Measurements from ENCODE around the gene LYAR. TPM values are rescaled to one million over a fixed set of nuclear protein-coding genes. Genes with fewer than 3 reads are reported as not detected.

Gene LYAR
- polyA plus RNA-seq, 1 donor (not counting 4 experiments of a cell fraction or from before 2014, with no cell fraction given), result 19.8 TPM

GRCh38 chr4:4325321-4325720, 35.4 kb upstream of the LYAR start:
- Histone ChIP-seq H3K4me1 (ENCODE audit: control insufficient read depth, extremely low read depth, insufficient read depth, low read length) (no peaks in the 10 kb centered on the region), H3K27me3 (ENCODE audit: control insufficient read depth, extremely low read depth, insufficient read depth, low read length) (no peaks in the 10 kb centered on the region), H3K27ac (ENCODE audit: control insufficient read depth, insufficient read depth, low read length) (no peak overlapping the region), H3K4me2 (ENCODE audit: control insufficient read depth, extremely low read depth, insufficient read depth, low read depth, low read length) (no peak overlapping the region), H3K9ac (ENCODE audit: control insufficient read depth, extremely low read depth, insufficient read depth, low read length) (no peak overlapping the region), H3K9me3 (ENCODE audit: control insufficient read depth, low read depth, low read length) (no peaks in the 10 kb centered on the region), H4K20me1 (ENCODE audit: control insufficient read depth, extremely low read depth, insufficient read depth, low read length) (no peaks in the 10 kb centered on the region), H3K4me3 (ENCODE audit: control insufficient read depth in 2 of 3, extremely low read depth in 1 of 3, insufficient read depth in 2 of 3, low read depth in 1 of 3, low read length in 3 of 3) (no peak overlapping the region), H3K36me3 (ENCODE audit: control insufficient read depth in 2 of 2, extremely low read depth in 1 of 2, insufficient read depth in 2 of 2, low read length in 2 of 2) (peaks cover 6 to 7% of the 10 kb centered on the region in 2 experiments), H3K79me2 (ENCODE audit: control insufficient read depth, insufficient read depth, low read length) (no peaks in the 10 kb centered on the region), H2AFZ (ENCODE audit: control insufficient read depth, low read length) (no peak overlapping the region), H3K9me1 (ENCODE audit: control insufficient read depth, extremely low read depth, insufficient read depth, low read length) (no peaks in the 10 kb centered on the region)
- dilution Hi-C loops (cut with MboI; ENCODE audit: extremely low pct_ligation_motif_present, low sequenced_read_pairs), result no loop called here
- no peak for DNase-seq (ENCODE audit: low read depth, low spot score)
- TF ChIP-seq, protein P1, sequence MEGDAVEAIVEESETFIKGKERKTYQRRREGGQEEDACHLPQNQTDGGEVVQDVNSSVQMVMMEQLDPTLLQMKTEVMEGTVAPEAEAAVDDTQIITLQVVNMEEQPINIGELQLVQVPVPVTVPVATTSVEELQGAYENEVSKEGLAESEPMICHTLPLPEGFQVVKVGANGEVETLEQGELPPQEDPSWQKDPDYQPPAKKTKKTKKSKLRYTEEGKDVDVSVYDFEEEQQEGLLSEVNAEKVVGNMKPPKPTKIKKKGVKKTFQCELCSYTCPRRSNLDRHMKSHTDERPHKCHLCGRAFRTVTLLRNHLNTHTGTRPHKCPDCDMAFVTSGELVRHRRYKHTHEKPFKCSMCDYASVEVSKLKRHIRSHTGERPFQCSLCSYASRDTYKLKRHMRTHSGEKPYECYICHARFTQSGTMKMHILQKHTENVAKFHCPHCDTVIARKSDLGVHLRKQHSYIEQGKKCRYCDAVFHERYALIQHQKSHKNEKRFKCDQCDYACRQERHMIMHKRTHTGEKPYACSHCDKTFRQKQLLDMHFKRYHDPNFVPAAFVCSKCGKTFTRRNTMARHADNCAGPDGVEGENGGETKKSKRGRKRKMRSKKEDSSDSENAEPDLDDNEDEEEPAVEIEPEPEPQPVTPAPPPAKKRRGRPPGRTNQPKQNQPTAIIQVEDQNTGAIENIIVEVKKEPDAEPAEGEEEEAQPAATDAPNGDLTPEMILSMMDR (optimal IDR thresholded peaks at IDR 0.05 in 1 of 3, IDR thresholded peaks at IDR 0.05 in 1 of 3, conservative IDR thresholded peaks at IDR 0.05 in 1 of 3; ENCODE audit: extremely low read depth in 1 of 3, insufficient read depth in 2 of 3, low read length in 3 of 3), result no peak
- TF ChIP-seq EZH2 (IDR thresholded peaks at IDR 0.05; ENCODE audit: low read length), result no peak
- no peak for FAIRE-seq

DNA sequence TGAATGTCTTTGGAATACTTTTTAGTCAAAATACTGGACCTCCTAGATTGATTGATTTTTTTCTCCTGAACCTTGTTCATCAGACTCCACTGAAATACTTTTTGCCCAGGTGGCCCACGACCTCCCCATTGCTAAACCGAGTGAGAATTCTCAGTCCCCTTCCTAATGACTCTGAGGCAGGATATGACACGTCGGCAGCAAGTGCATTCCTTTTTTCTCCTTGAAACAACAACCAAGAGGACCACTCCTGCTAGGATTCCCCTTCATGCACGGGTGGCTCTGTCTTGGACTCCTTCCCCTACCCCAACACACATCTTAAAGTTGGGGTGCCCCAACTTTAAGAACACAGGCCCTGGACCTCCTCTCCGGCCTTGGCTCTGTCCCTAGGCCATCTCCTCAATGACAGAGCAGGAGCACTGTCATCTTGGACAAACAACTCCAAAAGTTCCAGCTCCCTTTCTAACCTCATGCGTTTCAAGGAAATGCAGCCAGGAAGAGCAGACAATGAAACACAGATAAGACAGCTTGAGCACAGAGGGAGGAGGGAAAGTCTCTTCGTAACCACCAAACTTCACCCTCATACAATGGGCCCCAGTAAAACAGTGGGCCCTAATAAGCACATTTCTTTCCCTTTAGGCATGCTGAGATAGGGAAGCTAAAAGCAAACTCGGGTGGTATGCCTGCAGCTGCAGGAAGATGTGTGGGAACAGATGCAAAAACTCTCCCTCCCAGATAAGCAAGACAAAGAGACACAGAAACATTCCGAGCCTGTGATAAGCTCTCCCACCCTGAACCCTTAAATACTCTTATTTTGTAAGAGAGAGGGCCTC, 34.0 kb upstream of the LYAR start:
- FAIRE-seq (no peak), DNase-seq (ENCODE audit: low read depth, low spot score) (no peak)
- Histone ChIP-seq H4K20me1 (ENCODE audit: control insufficient read depth, extremely low read depth, insufficient read depth, low read length) (no peaks in the 10 kb centered on the region), H3K79me2 (ENCODE audit: control insufficient read depth, insufficient read depth, low read length) (no peaks in the 10 kb centered on the region), H2AFZ (ENCODE audit: control insufficient read depth, low read length) (no peak overlapping the region), H3K4me2 (ENCODE audit: control insufficient read depth, extremely low read depth, insufficient read depth, low read depth, low read length) (no peak overlapping the region), H3K27me3 (ENCODE audit: control insufficient read depth, extremely low read depth, insufficient read depth, low read length) (no peaks in the 10 kb centered on the region), H3K9ac (ENCODE audit: control insufficient read depth, extremely low read depth, insufficient read depth, low read length) (no peak overlapping the region), H3K27ac (ENCODE audit: control insufficient read depth, insufficient read depth, low read length) (no peak overlapping the region), H3K9me3 (ENCODE audit: control insufficient read depth, low read depth, low read length) (no peaks in the 10 kb centered on the region), H3K4me1 (ENCODE audit: control insufficient read depth, extremely low read depth, insufficient read depth, low read length) (no peaks in the 10 kb centered on the region), H3K9me1 (ENCODE audit: control insufficient read depth, extremely low read depth, insufficient read depth, low read length) (no peaks in the 10 kb centered on the region), H3K36me3 (ENCODE audit: control insufficient read depth in 2 of 2, extremely low read depth in 1 of 2, insufficient read depth in 2 of 2, low read length in 2 of 2) (peaks cover 8% of the 10 kb centered on the region in 2 experiments), H3K4me3 (ENCODE audit: control insufficient read depth in 2 of 3, extremely low read depth in 1 of 3, insufficient read depth in 2 of 3, low read depth in 1 of 3, low read length in 3 of 3) (no peak overlapping the region)
- dilution Hi-C loops (cut with MboI; ENCODE audit: extremely low pct_ligation_motif_present, low sequenced_read_pairs), result no loop called here
- TF ChIP-seq, protein P1 (optimal IDR thresholded peaks at IDR 0.05 in 1 of 3, IDR thresholded peaks at IDR 0.05 in 1 of 3, conservative IDR thresholded peaks at IDR 0.05 in 1 of 3; ENCODE audit: extremely low read depth in 1 of 3, insufficient read depth in 2 of 3, low read length in 3 of 3), result no peak
- TF ChIP-seq EZH2 (IDR thresholded peaks at IDR 0.05; ENCODE audit: low read length), result no peak

All from keratinocyte (primary cell).